Measurements from ENCODE around the gene CHMP4A. TPM values are rescaled to one million over a fixed set of nuclear protein-coding genes. Genes with fewer than 3 reads are reported as not detected.

Gene CHMP4A
- total and polyA plus RNA-seq, 9 of the 15 experiments (the other 6 are each of a cell fraction or from before 2014, with no cell fraction given) = 28.8 to 104 (median 52.7) TPM

- Histone ChIP-seq H3K36me3 (ENCODE audit: control insufficient read depth, insufficient read depth, low read length) (peaks cover 37% of the 10 kb centered on the region; the same call in 2 of the 3 replicates), H3K27ac (ENCODE audit: extremely low read depth, low read depth, low read length) (no peak overlapping the region), H3K9me3 (replicated peaks; ENCODE audit: control insufficient read depth, insufficient read depth, low read depth, low read length) (no peaks in the 10 kb centered on the region), H3K27me3 (ENCODE audit: control insufficient read depth in 2 of 2, insufficient read depth in 2 of 2, low read length in 2 of 2) (no peaks in the 10 kb centered on the region), H3K4me1 (replicated peaks in 1 of 2; ENCODE audit: control insufficient read depth in 2 of 2, insufficient read depth in 2 of 2, low read length in 2 of 2) (no peaks in the 10 kb centered on the region; a peak in 2 of 5 replicates), H3K9ac (ENCODE audit: insufficient read depth in 1 of 2, low read depth in 2 of 2, low read length in 2 of 2) (0 out of 4 replicates have a peak overlapping the region, but pooled peaks of 1 of the 2 experiments have one; percentile 31), H3K4me3 (no peak overlapping the region), H2AFZ (ENCODE audit: low read depth, low read length) (no peak overlapping the region), H3K9me1 (ENCODE audit: control insufficient read depth, insufficient read depth, low read length) (no peaks in the 10 kb centered on the region), H3K4me2 (ENCODE audit: insufficient read depth, low read length) (no peak overlapping the region), H4K20me1 (replicated peaks; ENCODE audit: control insufficient read depth, insufficient read depth, low read length) (no peaks in the 10 kb centered on the region), H3K79me2 (ENCODE audit: control insufficient read depth, insufficient read depth, low read length) (no peaks in the 10 kb centered on the region)
- CTCF ChIA-PET (ENCODE audit: low intra/inter-chr PET ratio) = no interaction called here
- no TSS peak for BruUV-seq (replicated peaks)
- in situ Hi-C loops (cut with MboI) (no loop called here), intact Hi-C loops (cut with micrococcal nuclease) (no loop called here)
- FAIRE-seq = no peak
- no peak for DNase-seq (ENCODE audit: extremely low read depth in 1 of 4, low spot score in 3 of 4)
- no peak for TF ChIP-seq PHTF2 (CRISPR knock-in tag; IDR thresholded peaks at IDR 0.05)
- no peak for TF ChIP-seq ZNF41 (CRISPR knock-in tag; conservative IDR thresholded peaks at IDR 0.05)
- no peak for TF ChIP-seq ZNF518B (CRISPR knock-in tag; IDR thresholded peaks at IDR 0.05)
- TF ChIP-seq ZNF277 (CRISPR knock-in tag; IDR thresholded peaks at IDR 0.05; ENCODE audit: borderline replicate concordance) = no peak
- TF ChIP-seq U2AF2 (optimal IDR thresholded peaks at IDR 0.05; ENCODE audit: low read depth, low read length) = no peak
- TF ChIP-seq VEZF1 (CRISPR knock-in tag; IDR thresholded peaks at IDR 0.05) = no peak
- TF ChIP-seq SLC30A9 (CRISPR knock-in tag; IDR thresholded peaks at IDR 0.05) = no peak
- no peak for TF ChIP-seq MTF1 (CRISPR knock-in tag; IDR thresholded peaks at IDR 0.05; ENCODE audit: borderline replicate concordance)
- no peak for TF ChIP-seq HINFP (tag; conservative IDR thresholded peaks at IDR 0.05; ENCODE audit: low read depth)
- TF ChIP-seq TFAP4 (CRISPR knock-in tag; IDR thresholded peaks at IDR 0.05; ENCODE audit: borderline replicate concordance) = no peak
- no peak for TF ChIP-seq HOXB6 (CRISPR knock-in tag; IDR thresholded peaks at IDR 0.05; ENCODE audit: borderline replicate concordance)
- ATAC-seq = no peak; the same call in 2 of the 3 replicates
- POLR2A ChIA-PET = no interaction called here
- 73% methylated on average over 11 of the region's 12 CpGs for WGBS (ENCODE audit: insufficient coverage, low coverage, missing lambda C conversion rate)
These were observed 36.1 kb downstream of the CHMP4A start for GRCh38 chr14:24177041-24177825.

Data from K562 (cell line).